ENCODE measurements around the gene NRBP1. TPM values are rescaled to one million over a fixed set of nuclear protein-coding genes. Genes with fewer than 3 reads are reported as not detected.

Gene NRBP1
- total RNA-seq, 1 experiment from 2014 or later, result 169 TPM

GRCh38 chr2:27379383-27379835, 49.0 kb upstream of the NRBP1 start:
- no TSS peak for BruUV-seq (replicated peaks)
- DNase-seq, result no peak
- Mint-ChIP-seq H3K27me3 (ENCODE audit: insufficient read depth, unreplicated experiment) (no peaks in the 10 kb centered on the region), H3K4me3 (ENCODE audit: unreplicated experiment) (peak overlapping the region; percentile 85), H3K9me3 (ENCODE audit: unreplicated experiment) (no peaks in the 10 kb centered on the region), H3K36me3 (ENCODE audit: insufficient read depth, unreplicated experiment) (peaks cover 94% of the 10 kb centered on the region), H3K27ac (ENCODE audit: unreplicated experiment) (peak overlapping the region; percentile 98), H3K4me1 (ENCODE audit: low read depth, unreplicated experiment) (peaks cover 11% of the 10 kb centered on the region)
- Histone ChIP-seq H3K36me3 (ENCODE audit: control insufficient read depth, insufficient read depth, low read length) (peaks cover 8% of the 10 kb centered on the region), H3K4me3 (ENCODE audit: low read depth, low read length) (peak overlapping the region; percentile 82), H3K4me1 (peaks cover 15% of the 10 kb centered on the region), H3K9me3 (no peaks in the 10 kb centered on the region), H3K27me3 (replicated peaks; ENCODE audit: control insufficient read depth, insufficient read depth, low read length) (no peaks in the 10 kb centered on the region)
- TF ChIP-seq, protein P1, sequence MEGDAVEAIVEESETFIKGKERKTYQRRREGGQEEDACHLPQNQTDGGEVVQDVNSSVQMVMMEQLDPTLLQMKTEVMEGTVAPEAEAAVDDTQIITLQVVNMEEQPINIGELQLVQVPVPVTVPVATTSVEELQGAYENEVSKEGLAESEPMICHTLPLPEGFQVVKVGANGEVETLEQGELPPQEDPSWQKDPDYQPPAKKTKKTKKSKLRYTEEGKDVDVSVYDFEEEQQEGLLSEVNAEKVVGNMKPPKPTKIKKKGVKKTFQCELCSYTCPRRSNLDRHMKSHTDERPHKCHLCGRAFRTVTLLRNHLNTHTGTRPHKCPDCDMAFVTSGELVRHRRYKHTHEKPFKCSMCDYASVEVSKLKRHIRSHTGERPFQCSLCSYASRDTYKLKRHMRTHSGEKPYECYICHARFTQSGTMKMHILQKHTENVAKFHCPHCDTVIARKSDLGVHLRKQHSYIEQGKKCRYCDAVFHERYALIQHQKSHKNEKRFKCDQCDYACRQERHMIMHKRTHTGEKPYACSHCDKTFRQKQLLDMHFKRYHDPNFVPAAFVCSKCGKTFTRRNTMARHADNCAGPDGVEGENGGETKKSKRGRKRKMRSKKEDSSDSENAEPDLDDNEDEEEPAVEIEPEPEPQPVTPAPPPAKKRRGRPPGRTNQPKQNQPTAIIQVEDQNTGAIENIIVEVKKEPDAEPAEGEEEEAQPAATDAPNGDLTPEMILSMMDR (IDR thresholded peaks at IDR 0.05; ENCODE audit: insufficient read depth in 1 of 2, low read depth in 1 of 2, low read length in 1 of 2, severe bottlenecking in 1 of 2, unreplicated experiment in 1 of 2), result no peak
- ChIA-PET POLR2A (interaction anchor here (0.6 to 2.0 kb wide), 5 partner anchors 8 to 284 kb away, joined by 3 to 10 read pairs (median 5); partner anchors contain the start of genes EIF2B4, NRBP1, SLC4A1AP and SNX17), CTCF (interaction anchor here (0.6 to 1.9 kb wide), 3 partner anchors 10 to 123 kb away, joined by 3 to 6 read pairs (median 5); partner anchors contain the start of gene EIF2B4)
- intact Hi-C loops (cut with micrococcal nuclease; ENCODE audit: unreplicated experiment), result no loop called here

GRCh38 chr2:27379836-27380625, 48.4 kb upstream of the NRBP1 start:
- BruUV-seq (replicated peaks), result TSS peak; percentile 22
- CTCF ChIA-PET, result interaction anchor here (1.2 to 1.9 kb wide), 2 partner anchors 11 to 59 kb away, joined by 3 to 6 read pairs; partner anchors contain the start of gene EIF2B4
- H3K9me3 ChIP-seq, result no peaks in the 10 kb centered on the region

More at GRCh38 chr2:27379836-27380625, 48.4 kb upstream of the NRBP1 start:
- peaks cover 8% of the 10 kb centered on the region for H3K36me3 ChIP-seq (ENCODE audit: control insufficient read depth, insufficient read depth, low read length)
- H3K27ac Mint-ChIP-seq (ENCODE audit: unreplicated experiment), result peak overlapping the region; percentile 98
- DNase-seq, result peak; percentile 35 to 81
- H3K4me3 Mint-ChIP-seq (ENCODE audit: unreplicated experiment), result peak overlapping the region; percentile 85
- H3K27me3 ChIP-seq (replicated peaks; ENCODE audit: control insufficient read depth, insufficient read depth, low read length), result no peaks in the 10 kb centered on the region
- peaks cover 11% of the 10 kb centered on the region for H3K4me1 Mint-ChIP-seq (ENCODE audit: low read depth, unreplicated experiment)
- H3K9me3 Mint-ChIP-seq (ENCODE audit: unreplicated experiment), result no peaks in the 10 kb centered on the region
- TF ChIP-seq, protein P1 (IDR thresholded peaks at IDR 0.05; ENCODE audit: insufficient read depth in 1 of 2, low read depth in 1 of 2, low read length in 1 of 2, severe bottlenecking in 1 of 2, unreplicated experiment in 1 of 2), result no peak
- peak overlapping the region; percentile 82 for H3K4me3 ChIP-seq (ENCODE audit: low read depth, low read length)
- intact Hi-C loops (cut with micrococcal nuclease; ENCODE audit: unreplicated experiment), result loop anchor here (1.0 kb wide), 1 partner anchor 10 kb away; the partner anchor contains the start of genes EIF2B4 and SNX17
- H3K36me3 Mint-ChIP-seq (ENCODE audit: insufficient read depth, unreplicated experiment), result peaks cover 94% of the 10 kb centered on the region
- POLR2A ChIA-PET, result interaction anchor here (0.7 to 2.0 kb wide), 8 partner anchors 9 to 283 kb away, joined by 3 to 10 read pairs (median 6); partner anchors contain the start of genes EIF2B4, GTF3C2, NRBP1 and PPM1G
- no peaks in the 10 kb centered on the region for H3K27me3 Mint-ChIP-seq (ENCODE audit: insufficient read depth, unreplicated experiment)
- peaks cover 15% of the 10 kb centered on the region for H3K4me1 ChIP-seq

All from Caco-2 (cell line).